CD14-positive monocyte (primary cell): ENCODE data around the gene SPINK6. TPM values are rescaled to one million over a fixed set of nuclear protein-coding genes. Genes with fewer than 3 reads are reported as not detected.

ENCODE experiments used
- DNase-seq, 3 donors: peaks; one replicate each; pipeline ENCODE4 v3.0.0-alpha.2; 2011 to 2022
- H2AFZ ChIP-seq: 2 replicates; pipeline ENCODE4 v1.6.0; 2012; ENCODE audit warnings: mild to moderate bottlenecking, low read depth, low read length, inconsistent platforms; ENCODE audit not compliant: insufficient read depth, poor library complexity, severe bottlenecking
- H3K27ac ChIP-seq, 2 donors: 1 replicate in 1 of 2; 2 replicates in 1 of 2; pipeline ENCODE4 v1.5.1; 2012 to 2013; ENCODE audit warnings: low read length in 2 of 2, control low read depth in 1 of 2, inconsistent platforms in 1 of 2, low read depth in 1 of 2, mild to moderate bottlenecking in 1 of 2
- H3K27me3 ChIP-seq, 2 donors: one replicate each; pipeline versions ENCODE4 v1.6.0 to v1.6.1; 2011 to 2013; ENCODE audit warnings: low read length in 2 of 2; ENCODE audit not compliant: control insufficient read depth in 2 of 2, insufficient read depth in 2 of 2
- H3K36me3 ChIP-seq, 2 donors: replicated peaks in 1 of 2; 1 replicate in 1 of 2; 2 replicates in 1 of 2; pipeline versions ENCODE4 v1.5.1 to v1.6.1; 2012 to 2013; ENCODE audit warnings: low read length in 2 of 2, control low read depth in 1 of 2, inconsistent platforms in 1 of 2, mild to moderate bottlenecking in 1 of 2; ENCODE audit not compliant: insufficient read depth in 2 of 2, control insufficient read depth in 1 of 2
- H3K4me1 ChIP-seq, 2 donors: 1 replicate in 1 of 2; 2 replicates in 1 of 2; pipeline versions ENCODE4 v1.5.1 to v1.6.1; 2012 to 2013; ENCODE audit warnings: low read length in 2 of 2, control low read depth in 1 of 2, inconsistent platforms in 1 of 2, mild to moderate bottlenecking in 1 of 2, moderate library complexity in 1 of 2; ENCODE audit not compliant: insufficient read depth in 2 of 2, control insufficient read depth in 1 of 2
- H3K4me2 ChIP-seq: replicated peaks from 2 replicates; pipeline ENCODE3; 2012; ENCODE audit warnings: low read length, moderate library complexity, mild to moderate bottlenecking; ENCODE audit not compliant: poor library complexity, severe bottlenecking; ENCODE audit errors: extremely low read depth
- H3K4me3 ChIP-seq, 3 experiments: fragments of 200-600 bp in 1 of 3; sonication (generic) in 1 of 3; replicated peaks in 1 of 3; 1 replicate in 2 of 3; 2 replicates in 1 of 3; pipeline ENCODE4 v1.5.1; 2011 to 2013; ENCODE audit warnings: low read length in 3 of 3, mild to moderate bottlenecking in 3 of 3, control low read depth in 2 of 3, low read depth in 2 of 3, inconsistent platforms in 1 of 3, moderate library complexity in 1 of 3
- H3K79me2 ChIP-seq: 2 replicates; pipeline ENCODE4 v1.6.0; 2012; ENCODE audit warnings: mild to moderate bottlenecking, control low read depth, inconsistent platforms, low read length, moderate library complexity; ENCODE audit not compliant: insufficient read depth
- H3K9ac ChIP-seq: 2 replicates; pipeline ENCODE4 v1.6.0; 2017; ENCODE audit warnings: low read length, mild to moderate bottlenecking; ENCODE audit not compliant: insufficient read depth, poor library complexity, severe bottlenecking
- H3K9me3 ChIP-seq, 2 donors: replicated peaks in 1 of 2; 1 replicate in 1 of 2; 2 replicates in 1 of 2; pipeline versions ENCODE4 v1.5.1 to v1.6.1; 2012 to 2013; ENCODE audit warnings: low read length in 2 of 2, control low read depth in 1 of 2; ENCODE audit not compliant: control insufficient read depth in 1 of 2, insufficient read depth in 1 of 2
- H4K20me1 ChIP-seq: 2 replicates; pipeline ENCODE4 v1.6.0; 2012; ENCODE audit warnings: mild to moderate bottlenecking, low read length, control low read depth, moderate library complexity; ENCODE audit not compliant: insufficient read depth
- H3K27ac Mint-ChIP-seq, 7 donors: one replicate each; pipeline ENCODE4 v1.8.0; 2020; ENCODE audit warnings: mild to moderate bottlenecking in 7 of 7, mixed read lengths in 7 of 7, moderate library complexity in 6 of 7, inconsistent platforms in 2 of 7
- H3K27me3 Mint-ChIP-seq, 3 donors: one replicate each; pipeline ENCODE4 v1.8.0; 2021 to 2022; ENCODE audit warnings: low read depth in 3 of 3, mild to moderate bottlenecking in 3 of 3, mixed read lengths in 3 of 3, moderate library complexity in 3 of 3, inconsistent platforms in 1 of 3
- H3K36me3 Mint-ChIP-seq, 2 donors: one replicate each; pipeline ENCODE4 v1.8.0; 2020; ENCODE audit warnings: mixed read lengths in 2 of 2, inconsistent platforms in 1 of 2, mild to moderate bottlenecking in 1 of 2
- H3K4me1 Mint-ChIP-seq: one replicate; pipeline ENCODE4 v1.8.0; 2020; ENCODE audit warnings: mild to moderate bottlenecking, mixed read lengths
- H3K4me3 Mint-ChIP-seq, 2 donors: one replicate each; pipeline ENCODE4 v1.8.0; 2020; ENCODE audit warnings: mild to moderate bottlenecking in 2 of 2, mixed read lengths in 2 of 2, moderate library complexity in 1 of 2
- H3K9me3 Mint-ChIP-seq, 7 donors: one replicate each; pipeline ENCODE4 v1.8.0; 2020 to 2022; ENCODE audit warnings: mixed read lengths in 7 of 7, mild to moderate bottlenecking in 6 of 7, moderate library complexity in 6 of 7, inconsistent platforms in 2 of 7
- CTCF ChIP-seq: fragments of 200-600 bp; IDR thresholded peaks from one replicate; pipeline ENCODE4 v1.8.0; 2022; ENCODE audit warnings: antibody characterized with exemption, mild to moderate bottlenecking
- whole genome bisulfite sequencing: methylation state at CpG from one replicate; pipeline ENCODE4 v1.1.5; 2013; ENCODE audit warnings: missing lambda C conversion rate; ENCODE audit not compliant: insufficient coverage; 5-methylcytosine and 5-hydroxymethylcytosine counted together
- intact Hi-C, 2 donors: fragments of 100-400 bp; cut with micrococcal nuclease; formaldehyde crosslinking; loops; one replicate each; pipeline versions ENCODE4 v1.15.0 to v1.15.1; 2023
- polyA minus RNA-seq: library from RNA; depleted of rRNA, polyadenylated mRNA; stranded (reverse); fragments of >200 nt; gene quantifications from 2 replicates; pipeline ENCODE4 v1.2.3, GENCODE V29; 2012
- polyA plus RNA-seq, 3 donors: library from polyadenylated mRNA; depleted of rRNA in 1 of 3; unstranded in 2 of 3; stranded (reverse) in 1 of 3; fragments of 300-500 nt in 2 of 3; fragments of >200 nt in 1 of 3; fragmentation: Illumina TruSeq in 2 of 3; gene quantifications; 1 replicate in 2 of 3; 2 replicates in 1 of 3; pipeline ENCODE4 v1.2.3, GENCODE V29; 2012 to 2021
- total RNA-seq, 12 experiments: library from RNA in 1 of 12; stranded (reverse) in 1 of 12; fragments of 120-200 nt in 1 of 12; gene quantifications; one replicate each; pipeline ENCODE4 v1.2.4 and lab custom pipeline; 2013 to 2026; ENCODE audit warnings: mixed read lengths in 6 of 12, inconsistent platforms in 1 of 12

The SPINK6 gene
- not detected for total RNA-seq (2013)
- polyA plus RNA-seq, result not detected
- not detected in 2 replicates for polyA minus RNA-seq
- total RNA-seq (lab: John Stamatoyannopoulos, UW), result 0 to 0.69 (median 0.15) reads per million in 11 experiments

- intact Hi-C loops, result no loop called here
- Histone ChIP-seq H3K9me3 (no peaks in the 10 kb centered on the region), H4K20me1 (no peaks in the 10 kb centered on the region), H3K36me3 (no peaks in the 10 kb centered on the region), H3K27me3 (no peaks in the 10 kb centered on the region), H2AFZ (no peak within 1 kb of the TSS), H3K79me2 (no peaks in the 10 kb centered on the region), H3K9ac (no peak within 1 kb of the TSS), H3K4me3 (no peak within 1 kb of the TSS), H3K4me2 (no peak within 1 kb of the TSS), H3K4me1 (peaks cover 19 to 29% of the 10 kb centered on the region in 2 donors), H3K27ac (no peak within 1 kb of the TSS)
- Mint-ChIP-seq H3K4me3 (no peak within 1 kb of the TSS), H3K27me3 (peaks cover 0 to 2% (median 0%) of the 10 kb centered on the region in 3 donors), H3K4me1 (peaks cover 20% of the 10 kb centered on the region), H3K9me3 (no peaks in the 10 kb centered on the region), H3K36me3 (no peaks in the 10 kb centered on the region), H3K27ac (peak within 1 kb of the TSS in 1 of 7 donors; percentile 60)
- no CpG with 5 or more reads among the region's 2 CpGs for WGBS
- no peak for DNase-seq
- no peak for TF ChIP-seq CTCF
Measured at GRCh38 chr5:148202531-148203203, at the start of gene SPINK6. Gene SPINK6 (plus strand): TSS chr5:148203042. CDS start chr5:148203097, 55 bp downstream.

GRCh38 chr5:148156609-148157008 is 46.2 kb upstream of the SPINK6 start:
- Histone ChIP-seq H3K79me2 (no peaks in the 10 kb centered on the region), H3K27ac (no peak overlapping the region), H3K4me1 (no peaks in the 10 kb centered on the region), H3K4me2 (no peak overlapping the region), H3K27me3 (no peaks in the 10 kb centered on the region), H4K20me1 (no peaks in the 10 kb centered on the region), H3K9me3 (no peaks in the 10 kb centered on the region), H3K9ac (no peak overlapping the region), H3K4me3 (no peak overlapping the region), H2AFZ (no peak overlapping the region), H3K36me3 (no peaks in the 10 kb centered on the region)
- TF ChIP-seq CTCF, result no peak
- WGBS, result 100% methylated on average over 1 of the region's 1 CpG
- H3K4me1 Mint-ChIP-seq, result no peaks in the 10 kb centered on the region
- no peak overlapping the region for H3K27ac Mint-ChIP-seq
- no peaks in the 10 kb centered on the region for H3K36me3 Mint-ChIP-seq
- no peak overlapping the region for H3K4me3 Mint-ChIP-seq
- DNase-seq, result no peak
- peaks cover 0 to 12% (median 2%) of the 10 kb centered on the region in 7 donors for H3K9me3 Mint-ChIP-seq
- H3K27me3 Mint-ChIP-seq, result peaks cover 0 to 5% (median 3%) of the 10 kb centered on the region in 3 donors
- intact Hi-C loops, result no loop called here
